Type B pancreatic cell (in vitro differentiated cells): ENCODE results near the gene NT5C. TPM values are rescaled to one million over a fixed set of nuclear protein-coding genes. Genes with fewer than 3 reads are reported as not detected.

Source experiments
- DNase-seq: peaks from one replicate; pipeline ENCODE4 v3.0.0; 2021; ENCODE audit warnings: mixed read lengths; ENCODE audit not compliant: unreplicated experiment; ENCODE audit errors: extremely low spot score
- H3K27ac Mint-ChIP-seq: 2 replicates; pipeline ENCODE4 v1.8.0; 2021; ENCODE audit warnings: mild to moderate bottlenecking, mixed read lengths
- H3K27me3 Mint-ChIP-seq: 2 replicates; pipeline ENCODE4 v1.8.0; 2021; ENCODE audit warnings: mixed read lengths
- H3K36me3 Mint-ChIP-seq: 2 replicates; pipeline ENCODE4 v1.8.0; 2021; ENCODE audit warnings: mixed read lengths
- H3K4me1 Mint-ChIP-seq: one replicate; pipeline ENCODE4 v1.8.0; 2021; ENCODE audit warnings: mixed read lengths; ENCODE audit not compliant: unreplicated experiment
- H3K4me3 Mint-ChIP-seq: 2 replicates; pipeline ENCODE4 v1.8.0; 2021; ENCODE audit warnings: mild to moderate bottlenecking, mixed read lengths
- H3K9me3 Mint-ChIP-seq: 2 replicates; pipeline ENCODE4 v1.8.0; 2021; ENCODE audit warnings: mixed read lengths
- CTCF ChIP-seq: fragments of 200-600 bp; sonication (generic); conservative IDR thresholded peaks from 2 replicates; pipeline ENCODE4 v1.5.0; 2021; ENCODE audit warnings: antibody characterized with exemption, mild to moderate bottlenecking
- total RNA-seq: library from RNA; stranded (reverse); gene quantifications from 2 replicates; pipeline ENCODE4 v1.2.1, GENCODE V29; 2021; ENCODE audit warnings: low replicate concordance

NT5C gene
- total RNA-seq, 1 donor from 2014 or later, result 40.7 TPM

- peak overlapping the region; percentile 21 for H3K4me3 Mint-ChIP-seq
- peaks cover 11% of the 10 kb centered on the region for H3K36me3 Mint-ChIP-seq
- no peak overlapping the region for H3K27ac Mint-ChIP-seq
- DNase-seq, result no peak
- no peaks in the 10 kb centered on the region for H3K27me3 Mint-ChIP-seq
- H3K9me3 Mint-ChIP-seq, result no peaks in the 10 kb centered on the region
- no peak for TF ChIP-seq CTCF
- H3K4me1 Mint-ChIP-seq, result peaks cover 25% of the 10 kb centered on the region
These were observed 16.8 kb downstream of the NT5C start for GRCh38 chr17:75114552-75115314.

DNA sequence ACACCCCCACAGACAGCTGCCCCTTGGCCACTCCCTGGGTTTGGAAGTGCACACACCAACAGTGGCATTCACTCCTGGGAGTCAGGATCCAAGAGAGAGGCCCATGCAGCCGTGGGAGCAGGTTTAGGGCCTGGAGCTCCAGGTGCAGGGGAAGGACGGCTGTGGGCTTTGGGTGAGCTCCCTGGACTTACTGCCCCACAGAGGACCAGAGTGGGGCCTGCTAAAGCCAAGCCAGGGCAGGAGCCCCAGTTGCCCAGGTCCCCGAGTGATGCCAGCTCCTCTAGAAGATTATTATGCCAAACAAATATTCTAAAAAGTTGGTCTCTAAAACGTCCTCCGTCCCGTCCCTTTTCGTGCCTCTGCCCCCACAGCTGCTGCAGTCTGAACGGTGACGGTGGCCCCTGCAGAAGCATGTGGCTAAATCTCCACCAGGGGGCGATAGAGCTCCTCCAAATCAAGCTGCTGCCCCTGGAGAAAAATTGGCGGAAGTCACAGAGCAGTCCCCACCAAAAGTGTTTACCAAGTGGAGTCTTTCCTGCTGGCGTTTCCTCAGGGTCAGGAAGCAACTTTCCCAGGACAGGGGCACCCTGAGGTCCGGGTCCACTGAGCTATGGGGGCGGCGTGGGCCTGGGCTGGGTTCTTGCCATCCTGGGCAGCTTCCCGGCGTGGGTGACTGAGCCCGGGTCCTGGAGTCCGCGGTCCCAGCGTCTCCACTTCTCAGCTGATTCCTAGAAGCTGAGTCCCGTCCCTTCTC is 17.6 kb downstream of the NT5C start:
- peaks cover 11% of the 10 kb centered on the region for H3K36me3 Mint-ChIP-seq
- H3K27me3 Mint-ChIP-seq, result peaks cover under 1% of the 10 kb centered on the region
- peak; percentile 97 for TF ChIP-seq CTCF
- DNase-seq, result peak; percentile 88
- H3K9me3 Mint-ChIP-seq, result no peaks in the 10 kb centered on the region
- peaks cover 25% of the 10 kb centered on the region for H3K4me1 Mint-ChIP-seq
- peak overlapping the region; percentile 76 for H3K4me3 Mint-ChIP-seq
- peak overlapping the region; percentile 84 for H3K27ac Mint-ChIP-seq

DNA sequence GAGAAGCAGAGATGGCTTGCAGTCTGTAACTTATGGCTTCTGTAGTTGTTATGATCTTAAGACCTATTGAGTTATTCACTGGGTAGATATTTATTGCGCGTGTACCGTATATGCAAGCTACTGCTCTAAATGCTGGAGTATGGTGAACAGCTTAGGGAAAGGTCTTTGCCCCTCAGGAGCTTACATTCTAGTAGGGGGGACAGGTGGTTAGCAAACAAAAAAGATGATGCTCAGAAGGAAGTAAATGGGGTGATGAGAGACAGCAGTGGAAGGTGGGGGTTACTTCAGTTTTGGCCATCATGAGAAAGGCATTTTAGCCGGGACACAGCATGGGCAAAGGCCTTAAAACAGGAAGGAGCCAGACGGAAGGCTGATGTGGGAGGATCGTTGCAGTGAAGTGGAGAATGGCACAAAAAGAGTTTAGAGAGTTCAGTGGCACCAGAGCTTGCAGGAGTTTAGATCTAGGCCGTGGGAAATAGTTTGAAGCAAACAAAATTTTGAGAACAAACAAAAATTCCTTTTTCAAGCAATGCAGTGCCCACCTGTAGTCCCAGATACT is 19.7 kb downstream of the NT5C start:
- no peak for TF ChIP-seq CTCF
- no peak for DNase-seq

GRCh38 chr17:75110234-75110937 is 21.2 kb downstream of the NT5C start:
- no peaks in the 10 kb centered on the region for H3K9me3 Mint-ChIP-seq
- peaks cover 4% of the 10 kb centered on the region for H3K27me3 Mint-ChIP-seq
- peaks cover 33% of the 10 kb centered on the region for H3K4me1 Mint-ChIP-seq
- no peak for DNase-seq
- peak overlapping the region; percentile 83 for H3K27ac Mint-ChIP-seq
- no peak for TF ChIP-seq CTCF
- peak overlapping the region; percentile 91 for H3K4me3 Mint-ChIP-seq
- peaks cover 12% of the 10 kb centered on the region for H3K36me3 Mint-ChIP-seq

More for the DNA sequence above, 19.7 kb downstream of the NT5C start:
- H3K4me1 Mint-ChIP-seq, result peaks cover 29% of the 10 kb centered on the region
- H3K9me3 Mint-ChIP-seq, result no peaks in the 10 kb centered on the region
- peak overlapping the region; percentile 22 for H3K27ac Mint-ChIP-seq
- H3K36me3 Mint-ChIP-seq, result peaks cover 8% of the 10 kb centered on the region
- peaks cover 4% of the 10 kb centered on the region for H3K27me3 Mint-ChIP-seq
- peak overlapping the region; percentile 70 for H3K4me3 Mint-ChIP-seq
